Lower leg skin (tissue), 4 donors: ENCODE measurements around the gene EPB41L4B. TPM values are rescaled to one million over a fixed set of nuclear protein-coding genes. Genes with fewer than 3 reads are reported as not detected.

Experiments used
- DNase-seq, 2 donors: peaks; one replicate each; pipeline ENCODE4 v3.0.0-alpha.2; 2019; ENCODE audit warnings: low spot score in 2 of 2
- H3K4me3 ChIP-seq: fragments of 200-600 bp; sonication (generic); 2 replicates; pipeline ENCODE4 v1.5.1; 2017; ENCODE audit warnings: mild to moderate bottlenecking, low read depth; ENCODE audit not compliant: poor library complexity, severe bottlenecking
- POLR2A ChIP-seq, 2 donors: fragments of 450-650 bp; IDR thresholded peaks; one replicate each; pipeline ENCODE4 v1.6.1; 2016 to 2017; ENCODE audit warnings: antibody characterized with exemption in 2 of 2, mild to moderate bottlenecking in 1 of 2, moderate library complexity in 1 of 2
- WGBS, 2 donors: methylation state at CpG; one replicate each; pipeline ENCODE4 v1.1.5; 2018; 5-methylcytosine and 5-hydroxymethylcytosine counted together
- intact Hi-C: fragments of 100-400 bp; cut with DNase I; formaldehyde crosslinking; loops from one replicate; pipeline ENCODE4 v1.15.0; 2023; ENCODE audit warnings: low total_unique reads
- total RNA-seq, 4 donors: library from RNA; depleted of rRNA; stranded (reverse); fragments of >200 nt; gene quantifications; one replicate each; pipeline ENCODE4 v1.1.0, GENCODE V29; 2016
- TF ChIP-seq, protein P1 (sequence below), 3 donors: fragments of 450-650 bp; IDR thresholded peaks; one replicate each; pipeline ENCODE4 v1.5.1; 2016; ENCODE audit warnings: antibody characterized with exemption in 3 of 3, mild to moderate bottlenecking in 3 of 3, moderate library complexity in 2 of 3

Gene EPB41L4B
- total RNA-seq, 4 donors from 2014 or later: 15.4 to 31.6 (median 21.6) TPM

DNA sequence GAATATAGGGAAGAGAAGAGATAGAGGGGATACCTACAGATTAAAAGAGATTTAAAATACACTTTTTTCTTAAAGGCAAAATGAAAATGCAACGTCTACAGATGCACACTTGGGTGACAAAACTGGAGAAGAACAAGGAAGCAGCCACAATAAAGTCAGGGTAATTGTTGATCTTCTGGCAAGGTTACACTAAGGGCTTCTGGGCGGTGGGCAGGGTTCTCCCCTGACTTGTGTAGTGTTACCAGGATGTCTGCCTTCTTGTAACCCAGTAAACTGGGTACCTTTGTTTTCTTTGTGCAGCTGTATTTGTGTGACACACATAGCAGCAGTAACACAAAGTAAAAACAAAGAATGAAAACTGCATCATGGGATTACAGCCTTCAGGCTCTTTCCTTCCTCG is 37.8 kb downstream of the EPB41L4B start:
- H3K4me3 ChIP-seq: no peak overlapping the region
- no peak for DNase-seq
- TF ChIP-seq POLR2A (IDR thresholded peaks at IDR 0.05): no peak
- TF ChIP-seq, protein P1, sequence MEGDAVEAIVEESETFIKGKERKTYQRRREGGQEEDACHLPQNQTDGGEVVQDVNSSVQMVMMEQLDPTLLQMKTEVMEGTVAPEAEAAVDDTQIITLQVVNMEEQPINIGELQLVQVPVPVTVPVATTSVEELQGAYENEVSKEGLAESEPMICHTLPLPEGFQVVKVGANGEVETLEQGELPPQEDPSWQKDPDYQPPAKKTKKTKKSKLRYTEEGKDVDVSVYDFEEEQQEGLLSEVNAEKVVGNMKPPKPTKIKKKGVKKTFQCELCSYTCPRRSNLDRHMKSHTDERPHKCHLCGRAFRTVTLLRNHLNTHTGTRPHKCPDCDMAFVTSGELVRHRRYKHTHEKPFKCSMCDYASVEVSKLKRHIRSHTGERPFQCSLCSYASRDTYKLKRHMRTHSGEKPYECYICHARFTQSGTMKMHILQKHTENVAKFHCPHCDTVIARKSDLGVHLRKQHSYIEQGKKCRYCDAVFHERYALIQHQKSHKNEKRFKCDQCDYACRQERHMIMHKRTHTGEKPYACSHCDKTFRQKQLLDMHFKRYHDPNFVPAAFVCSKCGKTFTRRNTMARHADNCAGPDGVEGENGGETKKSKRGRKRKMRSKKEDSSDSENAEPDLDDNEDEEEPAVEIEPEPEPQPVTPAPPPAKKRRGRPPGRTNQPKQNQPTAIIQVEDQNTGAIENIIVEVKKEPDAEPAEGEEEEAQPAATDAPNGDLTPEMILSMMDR (IDR thresholded peaks at IDR 0.05): no peak
- intact Hi-C loops: no loop called here
- WGBS, 2 donors: 76 to 81% methylated on average over 3 of the region's 3 CpGs

DNA sequence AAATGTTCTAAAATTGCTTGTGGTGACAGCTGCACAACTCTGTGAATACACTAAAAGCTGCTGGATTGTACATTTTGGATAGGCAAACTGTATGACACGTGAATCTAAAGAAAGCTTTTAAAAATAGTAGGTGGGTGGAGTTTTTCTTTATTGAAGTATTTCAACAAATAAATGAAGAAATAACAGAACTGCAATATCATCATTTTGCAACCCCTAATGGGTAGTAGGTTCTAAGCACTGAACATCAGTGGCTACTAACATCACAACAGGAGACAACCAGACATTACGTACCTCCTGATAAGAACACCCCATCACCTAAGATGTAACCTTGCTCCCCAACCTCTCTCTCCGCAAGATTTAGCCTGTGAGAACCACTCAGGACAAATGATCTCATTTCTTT is 38.6 kb downstream of the EPB41L4B start:
- intact Hi-C loops: no loop called here
- TF ChIP-seq POLR2A (IDR thresholded peaks at IDR 0.05): no peak
- TF ChIP-seq, protein P1 (IDR thresholded peaks at IDR 0.05): no peak
- DNase-seq: no peak
- no peak overlapping the region for H3K4me3 ChIP-seq
- 91% methylated on average over 3 of the region's 3 CpGs for whole genome bisulfite sequencing, 2 donors

DNA sequence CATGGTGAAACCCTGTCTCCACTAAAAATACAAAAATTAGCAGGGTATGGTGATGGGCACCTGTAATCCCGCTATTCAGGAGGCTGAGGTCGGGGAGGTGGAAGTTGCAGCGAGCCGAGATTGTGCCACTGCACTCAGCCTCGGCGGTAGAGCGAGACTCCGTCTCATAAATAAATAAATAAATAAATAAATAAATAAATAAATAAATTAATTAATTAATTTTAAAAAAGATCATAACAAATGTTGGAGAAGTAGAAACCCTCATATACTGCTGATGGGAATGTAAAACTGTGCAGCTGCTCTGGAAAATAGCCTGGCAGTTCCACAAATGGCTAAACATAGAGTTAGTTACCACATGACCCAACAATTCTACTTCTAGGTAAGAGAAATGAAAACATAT is 39.3 kb downstream of the EPB41L4B start:
- 97% methylated on average over 8 of the region's 8 CpGs for WGBS, 2 donors
- no peak for TF ChIP-seq POLR2A (IDR thresholded peaks at IDR 0.05)
- TF ChIP-seq, protein P1 (IDR thresholded peaks at IDR 0.05): no peak
- H3K4me3 ChIP-seq: no peak overlapping the region
- intact Hi-C loops: no loop called here
- no peak for DNase-seq

DNA sequence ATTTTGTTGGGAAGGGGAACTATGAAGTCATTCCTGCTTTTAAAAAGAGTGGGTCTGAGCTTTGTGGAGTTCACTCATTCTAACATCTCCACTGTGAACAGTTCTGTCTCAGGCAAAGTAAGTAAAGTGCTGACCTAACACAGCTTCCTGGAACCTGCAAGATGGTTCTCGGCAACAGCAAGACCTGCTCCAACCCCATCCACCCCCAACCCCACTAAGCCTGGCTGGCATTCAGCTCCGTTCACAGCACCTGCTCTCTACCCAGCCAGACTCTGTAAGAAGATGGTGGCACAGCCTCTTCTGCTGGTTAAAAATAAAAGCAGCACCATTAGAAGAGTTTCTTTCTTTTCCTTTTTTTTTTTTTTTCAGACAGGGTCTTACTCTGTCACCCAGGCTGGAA is 42.0 kb downstream of the EPB41L4B start:
- DNase-seq: no peak
- TF ChIP-seq, protein P1 (IDR thresholded peaks at IDR 0.05): no peak
- TF ChIP-seq POLR2A (IDR thresholded peaks at IDR 0.05): no peak
- WGBS, 2 donors: 76 to 94% methylated on average over 2 of the region's 2 CpGs
- intact Hi-C loops: no loop called here
- H3K4me3 ChIP-seq: no peak overlapping the region

DNA sequence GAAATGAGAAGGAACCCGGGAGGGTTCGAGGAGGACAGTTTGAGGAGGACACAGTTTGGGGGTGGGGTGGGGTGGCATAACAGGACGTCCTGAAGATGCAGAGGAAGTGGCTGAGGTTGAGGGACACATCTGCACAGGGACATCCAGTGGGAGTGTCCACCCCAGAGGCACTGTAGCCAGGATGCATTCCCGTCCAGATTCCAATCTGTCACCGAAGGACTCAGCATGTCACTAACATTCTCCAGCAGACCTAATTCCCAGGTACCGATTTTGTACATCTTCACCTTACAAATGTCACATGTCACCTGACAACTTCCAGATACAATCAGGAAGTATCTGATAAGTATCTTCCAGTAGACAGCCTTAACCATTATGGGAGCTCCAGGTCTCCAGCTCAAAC is 42.6 kb downstream of the EPB41L4B start:
- 83 to 85% methylated on average over 6 of the region's 6 CpGs for WGBS, 2 donors
- intact Hi-C loops: no loop called here
- H3K4me3 ChIP-seq: no peak overlapping the region
- TF ChIP-seq POLR2A (IDR thresholded peaks at IDR 0.05): no peak
- DNase-seq: no peak

DNA sequence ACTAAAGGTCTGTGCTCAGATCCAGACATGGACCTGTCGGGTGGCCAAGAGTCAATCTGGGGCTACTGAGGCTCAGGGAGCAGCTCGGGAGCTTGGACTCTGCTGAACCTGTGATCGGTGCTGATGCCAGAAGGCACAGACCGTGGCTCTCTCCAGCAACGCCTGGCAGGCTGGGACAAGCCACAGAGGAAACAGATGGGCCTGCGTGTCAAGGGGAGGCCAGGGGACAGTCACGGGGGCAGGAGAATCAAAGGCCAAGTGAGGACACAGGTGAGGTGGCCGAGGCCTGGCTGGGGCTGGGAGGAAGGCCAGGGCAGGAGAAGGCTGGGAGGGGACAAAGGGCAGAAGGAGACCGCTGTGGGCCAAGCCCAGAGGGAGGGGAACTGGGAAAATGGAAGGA is 43.4 kb downstream of the EPB41L4B start:
- no peak for TF ChIP-seq POLR2A (IDR thresholded peaks at IDR 0.05)
- TF ChIP-seq, protein P1 (IDR thresholded peaks at IDR 0.05): no peak
- H3K4me3 ChIP-seq: no peak overlapping the region
- intact Hi-C loops: no loop called here
- 44 to 47% methylated on average over 9 of the region's 9 CpGs for WGBS, 2 donors
- DNase-seq: no peak
